ENCODE results near the gene DPY19L1.
"Not testable (repeated sequence)": the region's sequence is repeated elsewhere in the genome, so short reads cannot be mapped to it uniquely, and the experiment has no call there.

Gene DPY19L1

DNA sequence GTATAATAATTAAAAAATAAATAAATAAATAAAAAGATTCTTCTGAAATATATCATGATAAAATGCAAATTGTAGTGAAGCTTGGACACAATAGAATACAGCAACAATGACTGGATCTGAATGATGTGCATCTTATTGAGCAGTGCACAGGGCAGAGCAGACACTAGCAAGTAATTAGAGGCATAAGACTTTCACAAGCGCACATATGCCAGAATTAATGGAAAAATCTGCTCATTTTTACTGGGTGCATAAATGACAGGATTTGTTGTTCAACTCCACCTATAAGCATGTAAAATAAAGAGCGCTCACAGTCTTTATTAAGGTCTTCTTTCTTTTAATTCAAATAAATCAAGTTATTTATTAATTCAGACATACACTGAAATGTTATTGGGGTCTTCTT, 125.0 kb downstream of the DPY19L1 start:
- no peak for DNase-seq

- not testable (repeated sequence) for DNase-seq
Measured at GRCh38 chr7:34906266-34906850, 130.9 kb downstream of the DPY19L1 start.

GRCh38 chr7:34904987-34905386, 132.3 kb downstream of the DPY19L1 start:
- no peak for DNase-seq

GRCh38 chr7:34903921-34904320, 133.4 kb downstream of the DPY19L1 start:
- DNase-seq, result not testable (repeated sequence)

- DNase-seq, result no peak
Measured at GRCh38 chr7:34902182-34902581, 135.1 kb downstream of the DPY19L1 start.

GRCh38 chr7:34900891-34901513, 136.3 kb downstream of the DPY19L1 start:
- no peak for DNase-seq

GRCh38 chr7:34895202-34895601, 142.1 kb downstream of the DPY19L1 start:
- no peak for DNase-seq

DNA sequence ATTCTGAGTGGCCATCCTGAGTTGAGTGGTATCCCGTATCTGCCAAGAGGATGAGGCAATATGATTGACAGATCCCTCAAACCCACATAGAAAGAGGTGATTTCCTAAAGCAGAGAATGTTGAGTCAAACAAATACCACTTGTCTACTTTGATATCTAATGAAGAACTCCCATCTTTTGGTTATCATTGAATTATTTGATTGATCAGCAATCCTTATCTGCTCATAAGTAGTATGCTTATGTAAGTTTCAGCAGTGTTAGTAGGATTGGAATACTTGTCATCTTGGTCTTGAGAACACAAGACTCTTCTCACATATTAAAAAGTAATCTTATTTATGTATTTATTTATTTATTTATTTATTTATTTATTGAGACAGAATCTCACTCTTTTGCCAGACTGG, 147.3 kb downstream of the DPY19L1 start:
- no peak for DNase-seq

GRCh38 chr7:34886856-34887255, 150.4 kb downstream of the DPY19L1 start:
- DNase-seq, result no peak

- not testable (repeated sequence) for DNase-seq
Measured at GRCh38 chr7:34883855-34884254, 153.4 kb downstream of the DPY19L1 start.

DNA sequence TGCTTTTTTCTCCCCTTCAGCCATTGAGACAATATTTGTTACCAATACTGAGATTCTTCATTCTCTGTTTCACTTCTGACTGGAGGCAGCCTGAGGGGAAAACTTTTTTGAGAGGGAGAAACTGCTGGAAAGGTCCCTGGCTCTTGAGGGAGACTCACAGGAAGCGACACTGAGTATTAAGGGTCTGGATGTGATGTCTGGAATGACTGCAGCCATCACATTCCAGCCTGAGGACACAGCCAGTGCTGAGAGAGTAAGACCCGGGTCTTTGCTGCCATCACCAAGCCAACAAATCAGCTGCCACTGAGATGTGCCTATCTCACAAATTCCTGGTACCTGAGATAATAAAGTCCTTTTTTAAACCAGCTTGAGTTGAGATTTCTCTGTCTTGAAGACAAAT, 157.4 kb downstream of the DPY19L1 start:
- no peak for DNase-seq

DNA sequence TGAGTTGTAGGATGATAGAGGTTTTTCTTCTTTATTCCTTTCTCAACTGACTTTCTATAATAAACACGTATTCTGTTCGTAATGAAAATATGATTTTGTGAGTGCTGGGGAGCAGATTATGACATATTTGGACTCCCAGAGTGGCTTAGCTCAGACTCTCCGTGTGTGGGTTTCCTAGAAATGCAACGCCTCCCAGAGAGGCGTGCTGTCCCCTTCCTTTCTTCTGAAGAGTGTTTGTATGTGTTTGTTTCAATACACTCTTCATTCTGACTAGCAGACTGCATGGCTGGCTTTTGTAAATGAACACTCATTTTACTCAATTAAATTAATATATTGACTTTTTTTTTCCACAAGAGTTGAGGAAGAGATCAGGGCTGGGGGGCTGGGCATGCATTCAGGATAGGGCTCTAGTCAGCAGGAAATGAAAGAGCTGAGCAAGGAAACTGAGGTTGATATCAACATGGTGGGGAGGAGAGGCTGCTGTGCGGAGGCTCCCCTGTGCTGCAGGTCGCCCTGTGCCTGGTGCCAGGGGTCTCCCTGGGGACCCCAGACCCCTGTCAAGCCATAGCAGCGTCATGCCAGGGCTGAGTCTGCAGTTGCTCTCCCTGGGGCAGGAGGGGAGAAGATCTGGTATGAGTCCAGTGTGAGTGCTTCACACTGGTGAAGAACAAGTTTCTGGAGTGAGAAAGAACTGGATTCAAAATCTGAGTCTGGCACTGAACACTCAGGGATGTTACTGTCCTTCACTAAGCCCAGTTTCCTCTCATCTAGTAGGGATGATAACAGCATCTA, 158.1 kb downstream of the DPY19L1 start:
- DNase-seq, result not testable (repeated sequence)
